Kidney epithelial cell (primary cell): ENCODE measurements around the gene APC2. TPM values are rescaled to one million over a fixed set of nuclear protein-coding genes. Genes with fewer than 3 reads are reported as not detected.
A peak's percentile ranks its signal among the peaks of the same experiment; 100 is the strongest.

Experiments
- DNase-seq: peaks from one replicate; pipeline ENCODE4 v3.0.0-alpha.2; 2010; ENCODE audit warnings: low read depth
- H3K27me3 ChIP-seq: 2 replicates; pipeline ENCODE4 v1.6.0; 2011; ENCODE audit warnings: low read length; ENCODE audit not compliant: control insufficient read depth, insufficient read depth
- H3K36me3 ChIP-seq: 2 replicates; pipeline ENCODE4 v1.5.1; 2011; ENCODE audit warnings: low read length; ENCODE audit not compliant: control insufficient read depth, insufficient read depth
- H3K4me3 ChIP-seq: 2 replicates; pipeline ENCODE4 v1.5.1; 2011; ENCODE audit warnings: low read depth, mild to moderate bottlenecking, control low read depth, low read length
- total RNA-seq: library from RNA; depleted of rRNA; stranded (reverse); fragments of >200 nt; gene quantifications from 2 replicates; pipeline ENCODE4 v1.2.3, GENCODE V29; 2015
- TF ChIP-seq, protein P1 (sequence below): IDR thresholded peaks from 2 replicates; pipeline ENCODE4 v1.5.1; 2011; ENCODE audit warnings: mild to moderate bottlenecking, moderate library complexity, low read length, control low read depth, inconsistent platforms; ENCODE audit not compliant: insufficient read depth, poor library complexity, severe bottlenecking

Gene APC2
- total RNA-seq, 1 donor from 2014 or later, result not detected

DNA sequence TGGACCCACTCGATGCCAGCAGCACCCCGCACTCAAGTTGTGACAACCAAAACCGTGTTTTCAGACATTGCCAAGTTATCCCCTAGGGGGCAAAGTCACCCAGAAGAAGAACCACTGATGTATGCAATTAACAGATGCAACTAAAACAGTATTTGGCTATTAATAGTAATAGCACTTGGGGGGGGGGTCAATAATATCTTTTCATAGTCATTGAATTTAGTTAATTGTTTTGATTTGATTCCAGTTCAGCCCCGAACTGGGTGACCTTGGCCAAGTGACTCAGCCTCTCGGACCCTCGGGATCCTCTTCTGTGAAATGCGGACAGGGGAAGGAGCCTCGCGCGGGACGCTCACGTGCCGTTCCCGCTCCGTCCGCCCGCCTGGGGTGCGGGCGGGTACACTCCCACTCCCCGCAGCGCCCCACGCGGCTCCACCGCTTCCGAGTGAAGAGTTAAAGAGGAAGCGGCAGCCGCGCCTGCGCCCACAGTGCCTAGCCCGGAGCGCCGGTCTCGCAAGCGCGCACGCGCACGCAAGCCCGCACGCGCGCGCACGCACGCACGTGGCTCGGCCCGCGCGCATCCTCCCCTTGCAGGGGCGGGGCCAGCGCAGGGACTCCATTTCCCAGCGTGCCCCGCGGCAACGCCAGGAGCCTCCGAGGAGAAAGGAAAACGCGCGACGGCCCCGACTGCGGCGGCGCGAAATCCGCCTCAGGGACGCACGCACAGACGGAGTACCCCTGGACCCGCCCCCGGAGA lies 43.0 kb upstream of the APC2 start:
- Histone ChIP-seq H3K27me3 (no peaks in the 10 kb centered on the region), H3K36me3 (peaks cover 1% of the 10 kb centered on the region), H3K4me3 (peak overlapping the region; percentile 41)
- peak; percentile 82 for DNase-seq
- TF ChIP-seq, protein P1, sequence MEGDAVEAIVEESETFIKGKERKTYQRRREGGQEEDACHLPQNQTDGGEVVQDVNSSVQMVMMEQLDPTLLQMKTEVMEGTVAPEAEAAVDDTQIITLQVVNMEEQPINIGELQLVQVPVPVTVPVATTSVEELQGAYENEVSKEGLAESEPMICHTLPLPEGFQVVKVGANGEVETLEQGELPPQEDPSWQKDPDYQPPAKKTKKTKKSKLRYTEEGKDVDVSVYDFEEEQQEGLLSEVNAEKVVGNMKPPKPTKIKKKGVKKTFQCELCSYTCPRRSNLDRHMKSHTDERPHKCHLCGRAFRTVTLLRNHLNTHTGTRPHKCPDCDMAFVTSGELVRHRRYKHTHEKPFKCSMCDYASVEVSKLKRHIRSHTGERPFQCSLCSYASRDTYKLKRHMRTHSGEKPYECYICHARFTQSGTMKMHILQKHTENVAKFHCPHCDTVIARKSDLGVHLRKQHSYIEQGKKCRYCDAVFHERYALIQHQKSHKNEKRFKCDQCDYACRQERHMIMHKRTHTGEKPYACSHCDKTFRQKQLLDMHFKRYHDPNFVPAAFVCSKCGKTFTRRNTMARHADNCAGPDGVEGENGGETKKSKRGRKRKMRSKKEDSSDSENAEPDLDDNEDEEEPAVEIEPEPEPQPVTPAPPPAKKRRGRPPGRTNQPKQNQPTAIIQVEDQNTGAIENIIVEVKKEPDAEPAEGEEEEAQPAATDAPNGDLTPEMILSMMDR, result peak; percentile 43

DNA sequence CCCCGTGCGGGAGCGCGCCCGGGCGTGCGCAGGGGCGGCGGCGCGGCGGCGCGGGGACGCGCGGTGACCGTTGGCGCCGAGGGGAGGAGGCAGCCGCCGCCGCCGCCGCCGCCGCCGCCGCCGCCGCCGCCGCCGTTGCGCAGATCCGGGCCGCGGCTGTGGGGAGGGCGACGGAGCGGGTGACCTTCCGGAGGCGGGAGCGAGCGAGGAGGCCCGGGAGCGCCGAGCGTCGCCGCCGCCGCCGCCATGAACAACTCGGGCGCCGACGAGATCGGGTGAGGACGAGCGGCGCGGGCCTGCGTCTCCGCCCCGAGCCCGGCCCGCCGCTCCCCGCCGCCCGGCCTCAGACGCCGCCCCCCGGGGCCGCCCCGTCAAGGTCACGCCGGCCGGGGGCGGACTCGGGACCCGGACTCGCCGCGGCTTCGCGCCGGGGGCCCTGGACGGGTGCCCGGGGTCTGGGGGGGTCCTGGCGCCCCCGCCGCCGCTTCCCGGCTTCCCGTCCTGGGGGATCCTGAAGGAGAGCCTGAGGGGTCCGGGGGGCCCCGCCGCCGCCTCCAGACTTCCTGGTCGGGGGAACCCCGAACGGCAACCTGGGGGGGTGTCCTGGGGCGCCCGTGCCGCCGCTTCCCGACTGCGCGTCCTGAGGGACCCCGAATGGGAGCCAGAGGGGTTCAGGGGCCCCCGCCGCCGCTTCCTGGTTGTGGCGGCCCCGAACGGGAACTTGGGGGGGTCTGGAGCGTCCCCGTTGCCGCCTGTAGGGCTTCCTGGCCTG lies 42.2 kb upstream of the APC2 start, which contains the start of gene DAZAP1:
Gene DAZAP1, plus strand, starts transcription at position 59 of the 772 bp plus-strand sequence. Its CDS starts 188 bp downstream, at position 247.
- DNase-seq, result no peak
- Histone ChIP-seq H3K27me3 (no peaks in the 10 kb centered on the region), H3K4me3 (peak within 1 kb of the TSS; percentile 69), H3K36me3 (peaks cover 1% of the 10 kb centered on the region)
- TF ChIP-seq, protein P1, result no peak

DNA sequence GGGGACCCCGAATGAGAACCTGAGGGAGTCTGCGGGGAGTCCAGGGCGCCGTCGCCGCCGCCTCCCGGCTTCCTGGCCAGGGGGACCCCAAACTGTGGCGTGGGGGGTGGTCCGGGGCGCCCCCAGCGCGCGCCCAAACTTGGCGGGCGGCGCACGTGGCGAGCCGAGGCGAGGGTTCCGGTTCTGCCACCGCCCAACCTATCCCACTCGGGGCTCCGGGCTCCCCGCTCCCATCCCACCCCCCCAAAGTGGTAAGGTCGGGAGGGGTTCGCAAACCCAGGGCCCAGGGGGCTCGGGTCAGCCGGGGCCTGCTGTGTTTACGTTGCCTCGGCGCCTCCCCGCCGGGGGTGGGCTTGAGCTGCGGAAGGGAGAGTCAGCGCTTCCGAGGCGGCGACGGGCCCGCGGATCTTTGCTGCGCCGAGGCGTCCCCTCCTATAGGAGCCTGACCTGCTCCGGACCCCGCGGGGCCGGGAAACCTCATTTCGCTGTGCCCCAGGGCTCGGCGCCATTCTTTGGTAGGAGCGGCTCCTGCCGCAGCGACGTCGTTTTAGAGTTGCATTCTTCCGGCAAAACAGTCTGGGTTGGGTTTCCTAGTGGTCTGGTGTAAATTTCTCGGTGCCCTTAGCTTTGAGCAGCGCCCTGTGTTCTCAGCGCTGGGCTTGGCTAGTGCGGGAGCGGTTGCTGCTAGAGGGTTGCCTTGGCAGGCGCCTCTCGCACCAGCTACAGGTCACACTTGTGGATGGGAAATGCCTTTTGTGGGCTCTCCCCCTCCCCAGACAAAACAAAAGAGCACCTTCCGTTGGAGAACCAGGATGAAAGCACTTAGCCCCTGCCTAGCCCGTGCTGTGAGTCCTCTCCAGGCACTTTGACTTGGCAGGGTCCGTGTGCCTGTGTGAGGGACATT lies 41.4 kb upstream of the APC2 start:
- no peaks in the 10 kb centered on the region for H3K27me3 ChIP-seq
- DNase-seq, result no peak
- peak overlapping the region; percentile 69 for H3K4me3 ChIP-seq
- peaks cover 1% of the 10 kb centered on the region for H3K36me3 ChIP-seq
- TF ChIP-seq, protein P1, result no peak

DNA sequence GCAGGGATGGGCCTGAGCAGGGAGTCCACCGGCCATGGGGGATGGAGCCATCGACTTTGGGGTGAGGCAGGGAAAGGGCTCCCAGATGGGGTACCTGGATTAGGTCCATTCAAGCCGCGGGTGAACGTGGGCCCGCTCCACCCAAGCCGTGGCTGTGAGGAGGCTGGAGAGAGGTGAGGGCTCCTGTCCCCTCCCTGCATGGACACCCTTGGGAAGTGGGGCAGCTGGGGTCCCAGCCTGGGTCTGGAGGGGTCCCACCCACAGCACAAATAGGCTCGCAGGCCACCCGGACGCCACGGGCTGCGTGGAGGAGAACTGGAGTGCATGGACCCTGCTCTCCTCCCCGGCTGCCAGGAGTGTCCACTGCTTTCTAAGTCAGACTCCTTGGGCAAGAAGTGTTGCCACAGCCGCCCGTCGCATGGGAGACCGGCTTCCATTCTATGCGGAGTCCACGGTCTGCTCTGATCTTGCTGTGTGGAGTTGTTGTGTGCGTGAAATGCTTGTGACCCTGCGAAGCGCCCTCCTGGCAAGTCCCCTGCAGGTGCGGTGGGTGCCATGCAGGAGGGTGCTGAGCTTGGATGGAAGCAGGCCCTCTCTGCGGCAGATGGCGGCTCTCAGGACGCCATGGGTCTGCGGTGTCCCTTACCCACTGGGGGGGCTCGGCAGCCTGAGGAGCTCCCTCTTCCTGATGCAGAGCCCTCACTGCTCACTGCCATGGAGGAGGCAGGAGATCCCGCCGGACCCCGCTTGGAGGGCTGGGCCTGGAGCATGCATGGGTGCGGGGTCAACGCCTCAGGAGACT lies 40.5 kb upstream of the APC2 start:
- H3K36me3 ChIP-seq, result peaks cover 1% of the 10 kb centered on the region
- peak overlapping the region; percentile 69 for H3K4me3 ChIP-seq
- no peak for DNase-seq
- TF ChIP-seq, protein P1, result no peak
- no peaks in the 10 kb centered on the region for H3K27me3 ChIP-seq
